Measurements from ENCODE around the gene KSR2.
"Not testable (repeated sequence)": the region's sequence is repeated elsewhere in the genome, so short reads cannot be mapped to it uniquely, and the experiment has no call there.

KSR2 gene

DNA sequence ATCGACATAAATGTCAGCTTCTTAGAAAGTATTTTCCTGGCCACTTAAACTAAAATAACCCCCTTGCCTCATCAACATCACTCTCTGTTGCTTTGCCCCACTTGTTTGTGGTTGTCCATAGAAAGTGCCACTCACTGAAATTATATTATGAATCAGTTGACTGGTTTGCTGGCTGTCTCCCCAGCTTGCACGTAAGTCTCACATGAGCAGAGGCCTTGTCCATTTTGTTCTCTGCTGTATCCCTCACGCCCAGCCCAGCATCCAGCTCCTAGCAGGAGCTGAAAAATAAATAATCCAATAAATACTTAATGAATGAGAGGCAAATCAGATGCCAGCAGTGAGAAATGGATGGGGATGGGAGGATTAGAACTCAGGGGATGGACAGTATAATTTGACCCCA lies 159.3 kb downstream of the KSR2 start:
- DNase-seq, result no peak

DNA sequence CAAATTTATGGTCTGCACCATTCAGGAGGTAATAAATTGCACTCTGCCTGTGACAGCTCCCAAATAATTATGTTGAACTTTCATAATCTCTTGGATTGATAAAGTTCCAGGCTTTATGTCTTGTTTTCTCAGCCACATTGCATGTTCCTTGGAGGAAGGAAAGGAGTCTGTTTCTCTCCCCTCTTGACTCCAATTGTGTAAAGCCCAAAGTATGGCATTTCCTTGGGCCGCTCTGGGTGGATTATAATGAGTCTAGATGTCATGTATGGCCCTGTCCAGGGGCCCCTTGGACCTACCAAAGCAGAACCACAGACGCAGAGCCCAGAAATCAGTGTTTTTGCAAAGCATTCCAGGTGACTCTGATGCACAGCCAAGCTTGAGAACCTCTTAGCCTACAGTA lies 160.8 kb downstream of the KSR2 start:
- no peak for DNase-seq

DNA sequence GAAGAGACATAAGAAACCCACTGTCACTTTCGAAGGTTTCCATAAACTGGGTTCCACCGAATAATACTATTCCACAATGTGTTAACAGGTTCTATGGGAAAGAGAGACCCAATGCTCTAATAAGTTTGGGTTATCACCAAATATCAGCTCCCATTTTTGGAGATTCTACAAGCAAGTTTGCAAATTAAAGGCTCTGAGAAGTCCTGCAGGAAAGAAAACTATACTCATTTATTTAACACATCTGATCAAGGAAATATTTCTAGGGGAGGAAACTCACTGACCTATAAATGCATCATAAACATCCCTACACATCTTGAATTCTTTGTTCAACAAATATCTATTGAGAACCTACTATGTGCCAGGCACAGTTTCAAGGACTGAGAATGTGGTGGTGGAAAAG lies 161.4 kb downstream of the KSR2 start:
- no peak for DNase-seq

DNA sequence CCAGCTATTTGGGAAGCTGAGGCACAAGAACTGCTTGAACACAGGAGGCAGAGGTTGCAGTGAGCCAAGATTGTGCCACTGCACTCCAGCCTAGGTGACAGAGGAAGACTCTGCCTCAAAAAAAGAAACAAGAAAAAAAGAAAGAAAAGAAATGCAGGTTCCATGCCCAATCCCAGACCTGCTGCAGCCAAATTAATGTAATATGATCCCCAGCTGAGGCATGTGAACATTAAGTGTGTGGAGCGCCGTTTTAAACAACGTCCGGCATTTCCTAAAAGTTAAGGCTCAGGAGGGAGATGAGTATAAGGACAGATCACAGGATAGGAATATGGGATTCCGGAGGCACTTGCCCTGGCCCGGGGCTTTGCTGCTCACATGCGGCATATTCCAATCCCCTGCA lies 162.9 kb downstream of the KSR2 start:
- DNase-seq, result no peak

DNA sequence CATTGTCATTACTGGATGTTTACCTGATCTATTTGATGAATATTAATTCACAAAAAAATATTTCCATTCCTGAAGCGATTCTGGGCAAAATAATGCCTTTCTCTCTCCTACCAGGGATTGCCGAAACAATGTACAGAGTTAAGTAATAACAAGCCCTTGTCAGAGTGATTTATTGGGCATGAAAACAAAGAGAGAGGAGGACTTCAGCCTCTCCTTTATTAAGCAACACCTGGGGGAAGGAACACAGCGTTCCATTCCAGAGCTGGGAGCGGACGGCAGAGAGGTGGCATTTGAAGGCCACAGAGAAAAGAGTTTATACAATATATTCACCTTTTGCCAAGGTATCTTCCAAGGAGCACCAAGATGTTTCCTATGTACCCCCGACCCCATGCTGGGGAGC lies 165.8 kb downstream of the KSR2 start:
- no peak for DNase-seq

DNA sequence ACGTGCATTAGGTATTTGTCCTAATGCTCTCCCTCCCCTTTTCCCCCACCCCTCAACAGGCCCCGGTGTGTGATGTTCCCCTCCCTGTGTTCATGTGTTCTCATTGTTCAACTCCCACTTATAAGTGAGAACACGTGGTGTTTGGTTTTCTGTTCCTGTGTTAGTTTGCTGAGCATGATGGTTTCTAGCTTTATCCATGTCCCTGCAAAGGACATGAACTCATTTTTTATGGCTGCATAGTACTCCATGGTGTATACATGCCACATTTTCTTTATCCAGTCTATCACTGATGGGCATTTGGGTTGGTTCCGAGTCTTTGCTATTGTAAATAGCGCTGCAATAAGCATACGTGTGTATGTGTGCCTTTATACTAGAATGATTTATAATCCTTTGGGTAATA lies 168.1 kb downstream of the KSR2 start:
- not testable (repeated sequence) for DNase-seq

DNA sequence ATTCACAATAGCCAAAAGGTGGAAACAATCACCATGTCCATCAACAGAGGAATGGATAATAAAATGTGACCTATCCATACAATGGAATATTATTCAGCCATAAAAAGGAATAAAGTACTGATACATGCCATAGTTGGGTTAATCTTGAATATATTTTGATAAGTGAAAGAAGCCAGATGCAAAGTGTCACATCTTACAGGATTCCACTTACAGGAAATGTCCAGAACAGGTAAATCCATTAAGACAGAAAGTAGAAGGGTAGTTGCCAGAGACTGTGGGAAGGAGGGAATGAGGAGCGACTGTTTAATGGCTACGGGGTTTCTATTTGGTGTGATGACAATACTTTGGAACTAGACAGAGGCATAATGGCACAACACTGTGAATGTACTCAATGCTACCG lies 171.6 kb downstream of the KSR2 start:
- DNase-seq, result no peak

DNA sequence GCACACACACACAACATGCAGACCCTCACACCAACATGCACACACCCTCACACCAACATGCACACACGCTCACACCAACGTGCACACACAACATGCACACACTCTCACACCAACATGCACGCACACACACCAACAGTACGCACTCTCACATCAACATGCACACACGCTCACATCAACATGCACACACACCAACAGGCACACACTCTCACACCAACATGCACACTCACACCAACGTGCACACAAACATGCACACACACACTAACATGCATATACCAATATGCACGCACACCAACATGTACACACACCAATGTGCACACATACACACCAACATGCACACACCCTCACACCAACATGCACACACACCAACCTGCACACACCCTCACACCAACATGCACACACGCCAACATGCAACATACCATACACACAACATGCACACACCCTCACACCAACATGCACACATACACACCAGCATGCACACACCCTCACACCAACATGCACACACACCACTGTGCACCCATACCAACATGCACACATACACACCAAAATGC lies 175.8 kb downstream of the KSR2 start:
- no peak for DNase-seq

DNA sequence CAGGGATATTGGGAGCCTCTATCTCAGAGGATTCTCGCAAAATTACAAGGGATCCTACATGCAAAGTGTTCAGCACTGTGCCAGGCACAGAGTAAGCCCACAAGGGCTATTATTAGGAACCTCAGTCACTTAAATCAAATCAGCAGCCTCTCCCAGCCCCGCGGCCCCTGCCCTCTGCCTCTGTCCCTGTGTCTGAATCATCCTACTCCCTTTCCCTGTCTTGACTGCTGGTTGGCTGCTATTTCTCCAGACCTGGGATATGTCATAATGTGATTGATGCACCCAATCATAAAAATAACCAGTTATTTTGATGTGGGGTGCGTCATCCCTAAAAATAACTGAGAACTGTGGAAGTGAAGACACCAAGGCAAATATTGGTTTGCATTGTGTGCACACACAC lies 176.3 kb downstream of the KSR2 start:
- DNase-seq, result no peak

DNA sequence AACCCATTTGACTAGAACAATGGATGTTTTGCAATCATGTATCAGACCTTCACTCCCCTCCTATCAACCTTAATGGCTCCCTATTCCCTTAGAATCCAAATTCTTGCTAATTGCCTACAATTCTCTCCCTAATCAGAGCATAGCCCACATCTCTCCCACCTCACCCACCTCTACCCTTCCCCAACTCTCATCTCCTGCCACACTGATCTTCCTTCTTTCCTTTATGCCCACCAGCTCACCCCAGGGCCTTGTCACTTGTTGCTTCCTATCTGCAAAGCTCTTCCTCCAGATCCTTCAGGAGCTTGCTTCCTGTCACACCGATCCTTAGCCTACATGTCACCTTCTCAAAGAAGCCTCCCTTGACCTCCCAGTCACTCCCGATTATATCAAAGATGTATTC lies 177.8 kb downstream of the KSR2 start:
- DNase-seq, result no peak

DNA sequence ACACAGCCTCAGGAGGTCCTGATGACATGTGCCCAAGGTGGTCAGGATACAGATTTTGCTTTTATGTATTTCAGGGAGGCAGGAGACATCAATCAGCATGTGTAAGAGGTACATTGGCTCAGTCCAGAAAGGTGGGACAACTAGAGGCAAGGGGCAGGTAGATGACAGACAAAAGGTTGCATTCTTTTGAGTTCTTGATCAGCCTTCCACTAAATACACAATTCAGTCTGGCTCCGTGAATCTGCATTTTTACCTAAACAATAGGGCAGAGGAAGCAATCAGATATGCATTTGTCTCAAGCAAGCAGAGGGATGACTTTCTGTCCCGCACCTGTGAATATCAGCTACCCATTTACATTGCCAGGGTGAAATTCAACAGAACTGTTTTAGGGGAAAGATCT lies 178.6 kb downstream of the KSR2 start:
- no peak for DNase-seq

DNA sequence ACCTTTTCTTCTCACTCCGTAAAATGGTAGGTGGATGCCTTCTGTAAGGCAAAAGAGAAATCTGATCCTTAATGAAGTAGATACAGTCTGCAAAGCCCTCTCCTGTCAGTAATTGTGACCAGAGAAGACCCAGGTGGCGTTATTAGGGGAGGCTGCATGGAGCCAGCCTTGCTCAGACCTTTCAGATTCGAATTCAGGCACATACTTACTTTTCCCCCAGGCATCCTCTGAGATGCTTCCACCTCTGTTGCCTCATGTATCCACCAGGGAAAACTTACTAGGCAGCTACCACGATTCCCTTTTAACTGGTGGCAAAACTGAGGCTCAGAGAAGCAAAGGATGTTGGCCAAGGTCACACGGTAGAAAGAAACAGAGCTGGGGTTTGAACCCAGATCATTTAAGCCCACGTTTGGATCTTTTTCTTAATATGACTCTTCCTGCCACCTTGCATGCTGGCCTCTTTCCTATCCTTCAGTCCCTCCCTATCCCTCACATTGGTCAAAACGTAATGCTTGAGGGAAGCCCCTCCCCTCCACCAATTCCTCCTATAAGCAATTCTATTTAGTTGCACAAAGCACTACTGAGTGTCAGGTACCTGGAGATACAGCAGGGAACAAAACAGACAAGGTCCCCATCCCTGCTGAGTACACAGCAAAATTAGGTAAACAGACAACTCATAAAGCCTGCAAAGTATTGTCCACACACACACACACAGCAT lies 179.4 kb downstream of the KSR2 start:
- no peak for DNase-seq

DNA sequence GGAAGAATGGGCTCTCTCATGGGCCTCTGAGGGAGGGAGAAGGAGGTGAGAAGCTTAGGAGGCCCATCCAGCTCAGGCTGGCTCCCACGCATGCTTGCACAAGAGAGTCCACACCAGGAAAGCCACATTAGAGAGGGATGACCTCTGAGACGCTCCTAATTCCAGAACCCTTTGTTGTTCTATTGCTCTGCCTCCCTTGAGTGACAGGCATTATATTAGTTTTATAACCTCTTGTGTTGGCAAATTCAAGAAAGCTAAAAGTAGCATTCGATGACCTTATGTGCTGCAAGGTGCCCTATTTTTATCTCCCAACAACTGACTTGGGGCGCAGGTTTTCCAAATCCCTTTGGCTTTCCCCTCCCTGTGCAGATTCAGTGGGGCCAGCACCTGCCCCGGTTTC lies 190.1 kb downstream of the KSR2 start:
- no peak for DNase-seq

DNA sequence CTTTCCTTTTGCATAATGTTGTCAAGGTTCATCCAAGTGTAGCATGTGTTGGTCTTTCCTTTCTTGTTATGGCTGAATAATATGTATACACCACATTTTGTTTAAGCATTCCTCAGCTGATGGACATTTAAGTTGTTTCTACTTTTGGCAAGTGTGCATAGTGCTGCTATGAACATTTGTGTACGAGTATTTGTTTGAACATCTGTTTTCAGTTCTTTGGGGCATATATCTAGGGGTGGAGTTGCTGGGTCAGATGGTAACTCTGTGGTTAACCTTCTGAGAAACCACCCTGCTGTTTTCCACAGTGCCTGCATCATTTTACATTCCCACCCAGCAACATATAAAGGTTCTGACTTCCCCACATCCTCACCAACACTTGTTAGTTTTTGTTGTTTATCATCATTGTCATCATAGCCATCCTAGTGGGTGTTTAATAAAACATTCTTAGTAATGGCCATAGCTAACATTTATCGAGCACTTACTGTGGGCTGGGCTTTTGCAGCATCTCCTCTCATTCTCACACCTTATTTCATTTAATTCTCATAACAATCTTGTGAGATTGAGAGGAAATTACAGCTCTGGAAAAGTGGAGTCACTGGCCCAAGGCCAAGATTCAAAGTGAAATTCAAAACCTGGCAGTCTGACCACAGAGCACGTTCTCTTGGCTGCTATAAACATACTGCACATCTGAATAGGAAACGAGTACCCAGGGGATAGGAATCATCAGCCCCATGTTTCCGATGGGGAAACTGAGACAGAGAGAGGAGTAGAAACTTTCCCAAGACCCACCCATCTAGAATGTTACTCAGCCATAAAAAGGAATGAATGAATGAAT lies 193.6 kb downstream of the KSR2 start:
- no peak for DNase-seq

DNA sequence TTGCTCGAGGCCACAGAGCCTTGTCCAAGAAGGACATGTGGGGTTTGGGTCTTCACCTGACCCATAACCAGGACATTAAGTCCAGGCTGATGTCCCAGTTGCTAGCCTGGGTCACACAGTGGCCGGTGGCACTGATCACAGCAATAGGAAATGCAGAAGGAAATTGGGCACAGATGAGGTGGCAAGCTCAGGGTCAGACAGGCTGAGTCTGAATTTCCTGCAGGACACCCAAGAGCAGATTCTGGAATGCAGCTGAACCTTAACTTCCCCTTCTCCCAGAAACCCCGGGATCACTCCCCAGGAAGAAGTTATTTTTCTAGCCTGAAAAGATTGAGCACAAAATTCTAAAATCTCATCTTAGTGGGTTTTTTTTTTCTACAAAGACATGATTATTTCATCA lies 199.9 kb downstream of the KSR2 start:
- DNase-seq, result no peak

DNA sequence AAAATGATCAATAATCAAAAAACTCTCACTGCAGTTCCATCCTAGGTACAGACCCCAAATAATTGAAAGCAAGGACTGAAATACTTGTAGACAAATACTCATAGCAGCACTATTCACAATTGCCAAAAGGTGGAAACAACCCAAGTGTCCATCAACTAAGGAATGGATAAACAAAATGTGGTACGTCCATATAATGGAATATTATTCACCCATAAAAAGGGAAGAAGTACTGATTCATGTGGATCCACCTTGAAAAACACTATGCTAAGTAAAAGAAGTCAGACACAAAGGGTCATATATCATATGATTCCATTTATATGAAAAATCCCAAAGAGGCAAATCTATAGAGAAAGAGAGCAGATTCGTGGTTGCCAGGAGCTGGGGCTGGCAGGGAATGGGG lies 202.8 kb downstream of the KSR2 start:
- DNase-seq, result no peak

DNA sequence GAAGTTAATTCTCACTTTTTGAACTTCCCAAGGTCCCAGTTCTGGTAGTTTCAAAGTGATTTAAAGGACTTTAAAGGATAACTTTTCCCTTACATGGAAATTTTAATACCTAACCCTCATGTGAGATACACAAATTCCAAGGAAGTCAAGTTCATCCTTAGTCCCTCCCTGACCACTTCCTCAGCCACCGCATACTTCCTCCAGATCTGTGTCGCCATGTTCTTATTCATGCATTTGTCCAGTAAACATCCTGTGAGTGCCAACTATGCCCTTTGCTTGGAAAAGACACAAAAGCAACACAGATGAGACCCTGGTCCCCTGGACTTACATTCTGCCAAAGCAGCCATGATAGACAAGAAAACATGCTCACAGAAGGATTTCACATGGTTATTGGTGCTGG lies 206.6 kb downstream of the KSR2 start:
- no peak for DNase-seq

DNA sequence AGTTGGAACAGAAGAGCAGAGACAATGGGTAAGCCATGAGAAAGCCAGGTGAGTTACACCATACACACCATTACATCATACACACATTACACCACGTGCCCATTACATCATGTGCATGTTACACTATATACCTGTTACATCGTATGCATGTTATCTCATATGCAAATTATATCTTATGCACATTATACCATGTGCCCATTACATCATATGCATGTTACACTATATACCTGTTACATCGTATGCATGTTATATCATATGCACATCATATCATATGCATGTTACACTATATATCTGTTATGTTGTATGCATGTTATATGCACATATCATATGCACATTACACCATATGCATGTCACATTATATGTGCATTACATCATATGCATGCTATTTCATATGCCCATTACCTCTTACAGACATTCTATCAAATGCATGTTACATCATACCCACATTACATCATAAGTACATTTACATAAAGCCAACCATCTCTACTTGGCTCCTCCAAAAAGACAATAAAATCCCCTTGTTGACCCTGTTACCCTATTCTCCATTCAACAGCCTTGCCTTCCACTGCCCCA lies 207.2 kb downstream of the KSR2 start:
- DNase-seq, result no peak

DNA sequence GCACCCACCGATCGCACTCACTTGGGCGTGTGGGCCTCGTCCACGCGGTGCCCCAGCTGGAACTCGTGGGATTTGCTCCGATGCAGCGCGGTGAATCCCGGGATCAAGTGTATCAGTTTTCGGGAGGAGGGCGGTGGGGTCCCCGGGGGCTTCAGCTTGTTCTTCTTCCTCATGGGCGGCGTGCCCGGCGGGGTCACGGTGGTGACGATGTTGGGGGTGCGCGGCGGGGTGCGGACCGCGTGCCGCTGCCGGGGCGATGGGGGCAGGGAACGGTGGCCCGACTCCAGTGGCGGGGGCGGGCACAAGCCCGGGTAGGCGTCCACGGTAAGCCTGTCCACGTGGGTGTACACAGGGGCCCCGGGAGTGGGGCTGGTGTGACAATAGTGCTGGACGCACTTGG lies 207.8 kb downstream of the KSR2 start:
- DNase-seq, result no peak

DNA sequence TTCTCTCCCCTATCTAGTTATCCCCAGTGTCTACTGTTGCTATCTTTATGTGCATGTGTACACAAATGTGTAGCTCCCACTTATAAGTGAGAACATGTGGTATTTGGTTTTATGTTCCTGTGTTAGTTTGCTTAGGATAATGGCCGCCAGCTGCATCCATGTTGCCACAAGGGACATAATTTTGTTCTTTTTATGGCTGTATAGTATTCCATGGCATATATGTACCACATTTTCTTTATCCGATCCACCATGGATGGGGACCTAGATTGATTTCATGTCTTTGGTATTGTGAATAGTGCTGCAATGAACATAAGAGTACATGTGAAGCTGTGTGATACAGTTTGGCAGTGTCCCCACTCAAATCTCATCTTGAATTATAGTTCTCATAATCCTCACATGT lies 218.1 kb downstream of the KSR2 start:
- no peak for DNase-seq

DNA sequence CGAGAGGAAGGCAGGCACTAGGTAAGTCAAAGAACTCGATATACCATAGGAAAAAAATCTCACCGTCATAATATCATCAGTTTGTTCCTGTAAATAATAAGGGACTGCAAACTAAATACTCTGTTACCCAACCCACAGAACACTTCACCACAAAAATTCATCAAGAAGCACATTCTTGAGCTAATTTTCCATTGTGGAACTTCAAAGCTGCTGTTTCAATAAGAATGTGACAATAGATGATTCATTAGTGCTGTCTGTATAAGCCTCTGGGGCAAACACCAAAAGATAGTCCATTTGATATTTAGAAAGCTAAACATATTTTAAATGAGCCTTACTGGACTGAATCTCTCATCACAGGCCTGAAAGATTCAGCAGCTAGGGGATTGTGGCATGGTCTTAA lies 219.4 kb downstream of the KSR2 start:
- no peak for DNase-seq

DNA sequence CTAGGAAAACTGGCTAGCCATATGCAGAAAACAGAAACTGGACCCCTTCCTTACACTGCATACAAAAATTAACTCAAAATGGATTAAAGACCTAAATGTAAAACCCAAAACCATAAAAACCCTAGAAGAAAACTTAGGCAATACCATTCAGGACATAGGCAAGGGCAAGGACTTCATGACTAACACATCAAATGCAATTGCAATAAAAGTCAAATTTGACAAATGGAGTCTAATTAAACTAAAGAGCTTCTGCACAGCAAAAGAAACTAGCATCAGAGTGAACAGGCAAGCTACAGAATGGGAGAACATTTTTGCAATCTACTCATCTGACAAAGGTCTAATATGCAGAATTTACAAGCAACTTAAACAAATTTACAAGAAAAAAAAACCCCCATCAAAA lies 222.4 kb downstream of the KSR2 start:
- not testable (repeated sequence) for DNase-seq

DNA sequence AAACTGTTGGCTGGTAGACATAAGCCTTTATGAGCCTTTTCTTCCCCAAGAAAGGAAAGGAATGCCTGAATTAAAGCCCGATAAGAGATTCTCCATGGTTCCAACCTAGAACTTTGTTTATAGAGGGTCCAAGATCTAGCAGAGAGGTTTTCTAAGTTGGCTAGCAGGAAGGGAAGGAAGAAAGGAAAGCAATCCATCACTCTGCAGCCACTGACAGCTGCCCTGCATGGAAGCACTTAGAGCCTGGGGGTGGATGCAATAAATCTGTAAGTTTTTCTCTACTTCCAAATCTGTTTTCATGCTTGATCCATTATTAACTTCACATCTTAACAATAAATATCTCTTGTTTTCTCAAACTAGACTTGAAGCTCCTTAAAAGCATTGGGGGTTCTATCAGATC lies 224.4 kb downstream of the KSR2 start:
- DNase-seq, result no peak

DNA sequence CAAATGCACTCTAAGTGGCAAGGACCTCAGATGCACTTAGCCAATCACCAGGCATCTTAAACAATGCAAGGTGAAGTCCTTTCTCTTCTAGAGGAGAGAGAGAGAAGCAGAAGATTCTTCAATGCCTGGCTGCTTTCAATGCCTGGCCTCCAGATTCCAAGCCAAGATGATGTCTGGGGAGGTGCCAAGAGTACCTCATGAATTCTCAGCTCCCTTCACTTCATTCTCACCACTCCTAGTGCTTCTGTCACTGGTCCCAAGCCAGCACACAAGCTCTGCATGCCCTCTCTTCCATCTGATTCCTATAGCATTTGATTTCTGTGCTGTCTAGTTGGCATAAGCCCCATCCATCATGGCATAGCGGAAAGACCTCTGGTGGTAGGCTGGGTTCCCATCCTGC lies 225.0 kb downstream of the KSR2 start:
- no peak for DNase-seq

Measured in suppressor macrophage treated with lipopolysaccharide for 4 hours (primary cell).